IPS-NIHi11 (cell line): Measurements from ENCODE around the gene AGTR1.
"Not testable (repeated sequence)": the region's sequence is repeated elsewhere in the genome, so short reads cannot be mapped to it uniquely, and the experiment has no call there.

Source experiments
- DNase-seq: peaks from one replicate; pipeline ENCODE4 v3.0.0; 2012; ENCODE audit warnings: mixed read lengths, low spot score

Gene AGTR1

DNA sequence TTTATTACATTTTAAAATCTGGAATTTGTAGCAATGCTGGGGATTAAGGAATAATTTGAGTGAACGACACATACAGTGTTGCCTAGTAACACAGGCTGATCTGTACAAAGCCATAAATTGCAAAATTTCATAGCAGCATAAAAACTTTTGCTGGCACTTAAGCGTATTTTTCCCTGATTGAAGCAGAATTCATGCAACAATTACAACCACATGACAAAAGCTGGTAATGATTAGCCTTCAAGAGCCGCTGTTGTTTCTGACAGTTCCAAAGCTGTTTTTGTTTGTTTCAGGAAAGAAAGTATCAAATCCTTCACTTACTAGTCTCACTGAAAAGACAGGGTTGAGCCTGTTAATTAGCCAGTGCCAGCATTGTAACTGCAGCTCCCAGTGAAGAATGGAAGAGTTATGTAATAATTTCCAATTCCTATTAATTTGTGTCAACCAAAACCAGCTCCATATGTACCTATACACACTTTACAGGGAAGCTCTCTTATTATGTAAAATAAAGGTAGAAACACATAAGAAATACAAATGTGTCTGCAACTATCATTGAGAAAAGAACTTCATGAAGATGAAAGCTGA lies 60.7 kb downstream of the AGTR1 start:
- no peak for DNase-seq

DNA sequence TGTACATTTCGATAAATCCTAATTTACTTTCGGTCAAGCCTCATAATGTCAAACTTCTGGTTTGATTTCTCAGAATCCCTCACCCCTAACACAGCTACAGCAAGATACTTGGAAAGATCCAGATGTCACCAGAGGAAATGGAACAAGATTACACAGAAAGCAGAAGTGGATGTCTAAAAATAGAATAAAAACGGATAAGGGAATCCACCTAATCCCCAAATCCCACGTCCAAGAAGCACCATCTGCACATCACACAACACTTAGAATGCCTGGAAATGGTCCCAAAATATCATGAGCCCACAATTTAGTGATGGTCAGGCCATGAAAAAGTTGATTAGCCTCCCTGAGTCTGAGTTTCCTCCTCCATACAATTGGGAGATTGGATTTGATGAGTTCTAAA lies 61.7 kb downstream of the AGTR1 start:
- DNase-seq, result no peak

DNA sequence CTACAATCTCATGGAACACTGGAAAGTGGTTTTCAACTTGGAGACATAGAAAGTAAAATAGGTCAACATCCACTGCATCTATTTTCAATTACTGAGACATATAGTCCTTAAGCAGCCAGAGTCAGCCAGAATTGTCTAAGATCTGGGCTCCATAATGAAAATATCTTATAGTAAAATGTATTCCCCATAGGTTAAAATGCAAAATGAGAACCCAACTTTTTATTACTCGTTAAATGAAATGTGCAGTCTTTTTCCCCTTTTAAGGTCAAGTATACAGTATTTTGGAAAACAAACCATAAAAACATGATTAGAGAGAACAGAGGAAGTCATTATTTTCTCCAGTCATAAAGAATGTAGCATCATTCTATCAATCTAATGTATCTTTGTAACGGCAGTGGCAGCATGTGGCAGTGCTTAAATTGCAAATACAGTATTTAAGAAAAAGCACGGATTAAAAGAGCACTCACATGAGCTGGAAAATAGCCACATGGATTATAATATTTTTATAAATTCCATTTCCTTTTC lies 65.5 kb downstream of the AGTR1 start:
- DNase-seq, result no peak

DNA sequence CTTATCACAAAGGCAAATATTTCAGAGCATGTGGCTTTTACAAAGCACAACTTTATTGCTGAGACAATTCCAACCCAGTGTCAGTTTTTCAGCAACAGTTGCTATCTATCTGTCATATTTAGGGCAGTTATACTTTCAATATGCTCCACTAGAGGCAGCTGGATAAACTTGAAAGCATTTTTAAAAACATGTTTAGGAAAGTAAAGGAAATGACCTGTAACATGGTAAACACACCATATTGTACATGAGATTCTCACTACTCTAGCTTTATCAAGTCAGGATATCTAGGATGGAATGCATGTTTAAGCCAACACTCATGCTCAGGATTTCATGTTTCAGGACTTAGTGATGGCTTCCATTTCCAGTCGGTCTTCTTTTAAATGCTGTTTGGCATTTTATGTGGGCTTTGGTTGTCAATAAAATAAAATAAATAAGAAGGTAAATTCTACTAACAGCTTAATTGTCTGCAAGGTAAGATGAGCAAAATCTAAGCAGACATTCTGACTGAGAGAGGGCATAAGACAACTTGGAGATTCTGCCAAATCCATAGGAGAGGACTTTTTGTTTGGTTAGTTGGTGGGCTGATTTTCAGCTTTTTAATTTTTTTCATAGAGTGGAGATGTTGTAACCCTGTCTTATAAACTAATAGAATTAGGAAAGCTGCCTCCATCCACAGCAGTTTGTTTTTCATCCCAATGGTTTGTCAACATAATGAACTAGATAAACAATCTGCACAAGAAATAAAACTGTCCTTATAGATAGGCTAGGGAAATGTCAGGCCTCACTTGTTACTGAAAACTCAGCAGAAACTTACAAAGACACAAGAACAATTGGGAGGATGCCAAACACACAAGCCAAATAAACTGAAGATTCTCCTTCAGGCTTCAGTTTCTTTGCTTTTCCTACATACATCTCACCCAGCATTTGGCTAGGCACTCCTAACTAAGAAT lies 66.6 kb downstream of the AGTR1 start:
- DNase-seq, result no peak

DNA sequence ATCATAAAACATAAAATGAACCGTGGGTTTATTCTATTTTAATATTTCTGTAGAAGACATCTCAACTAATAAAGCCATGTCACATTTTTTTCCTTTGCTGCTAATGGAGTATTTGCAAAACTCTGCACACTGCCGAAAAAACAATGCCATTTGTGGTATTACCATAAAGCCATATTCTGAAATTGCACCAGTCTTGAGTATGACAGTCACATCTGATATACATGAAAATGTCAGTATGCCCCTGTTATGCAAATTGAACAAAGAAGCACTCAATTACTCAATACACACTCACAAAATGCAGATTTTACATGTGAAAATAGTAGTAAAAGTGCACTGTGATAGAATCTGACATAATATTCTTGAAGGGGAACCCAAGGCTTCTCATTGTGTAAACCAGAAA lies 74.7 kb downstream of the AGTR1 start:
- DNase-seq, result no peak

DNA sequence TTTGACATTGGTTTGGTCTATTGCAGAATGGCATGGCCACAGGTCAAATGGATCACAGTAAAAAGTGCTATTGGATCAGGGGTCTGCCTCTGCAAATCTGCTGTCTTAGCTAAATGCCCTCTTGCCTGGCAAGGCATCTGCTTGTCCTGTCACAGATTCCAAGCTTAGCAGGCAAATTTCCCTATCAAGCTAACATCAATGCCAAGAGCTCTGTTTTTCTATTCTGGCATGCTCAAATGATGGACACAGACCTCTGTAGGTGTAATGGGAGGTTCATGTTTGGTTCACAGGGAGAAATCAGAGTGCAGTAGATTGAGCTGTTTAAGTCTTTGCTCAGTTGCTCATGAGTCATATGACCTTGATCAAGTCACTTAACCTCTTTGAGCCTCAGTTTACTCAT lies 75.1 kb downstream of the AGTR1 start:
- DNase-seq, result no peak

DNA sequence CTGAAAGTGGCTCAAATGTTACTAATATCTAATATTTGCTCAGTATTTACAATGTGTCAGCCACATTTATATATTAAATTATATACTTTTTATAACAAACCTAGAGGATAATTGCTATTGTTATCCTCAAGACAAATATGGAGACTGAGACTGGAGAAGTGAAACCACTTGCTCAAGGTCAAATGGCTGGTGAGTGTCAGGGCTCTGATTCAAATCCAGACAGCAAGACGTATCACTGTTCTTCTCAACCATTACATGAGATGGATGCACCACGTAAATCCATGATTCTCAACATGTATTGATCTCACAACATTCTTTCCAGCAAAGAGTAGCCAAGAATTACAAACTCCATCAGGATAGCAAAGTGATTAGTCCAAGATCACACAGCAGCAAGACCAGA lies 76.1 kb downstream of the AGTR1 start:
- no peak for DNase-seq

DNA sequence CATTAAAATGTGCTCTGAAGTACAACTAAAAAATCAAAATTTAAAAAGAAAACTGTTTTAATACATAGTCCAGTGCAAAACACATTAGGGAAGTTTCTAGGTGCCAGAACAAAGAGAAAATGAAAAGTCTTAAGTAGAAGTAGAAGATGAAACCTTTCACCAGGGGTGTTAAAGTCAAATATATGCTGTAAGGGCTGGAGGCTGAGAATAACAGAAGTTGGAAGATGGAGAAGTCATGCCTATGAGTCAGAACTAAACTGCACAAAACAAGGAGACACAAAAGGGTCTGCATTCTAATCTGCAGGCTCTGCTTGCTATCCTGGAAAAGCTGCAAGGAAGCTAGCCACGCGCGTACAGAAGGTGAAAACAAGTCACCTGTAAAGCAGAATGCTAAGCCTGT lies 81.2 kb downstream of the AGTR1 start:
- DNase-seq, result no peak

DNA sequence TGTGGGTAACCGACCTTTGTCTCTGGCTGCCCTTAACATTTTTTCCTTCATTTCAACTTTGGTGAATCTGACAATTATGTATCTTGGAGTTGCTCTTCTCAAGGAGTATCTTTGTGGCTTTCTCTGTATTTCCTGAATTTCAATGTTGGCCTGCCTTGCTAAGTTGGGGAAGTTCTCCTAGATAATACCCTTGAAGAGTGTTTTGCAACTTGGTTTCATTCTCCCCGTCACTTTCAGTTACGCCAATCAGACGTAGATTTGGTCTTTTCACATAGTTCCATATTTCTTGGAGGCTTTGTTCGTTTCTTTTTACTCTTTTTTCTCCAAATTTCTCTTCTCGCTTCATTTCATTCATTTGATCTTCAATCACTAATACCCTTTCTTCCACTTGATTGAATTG lies 87.3 kb downstream of the AGTR1 start:
- not testable (repeated sequence) for DNase-seq

DNA sequence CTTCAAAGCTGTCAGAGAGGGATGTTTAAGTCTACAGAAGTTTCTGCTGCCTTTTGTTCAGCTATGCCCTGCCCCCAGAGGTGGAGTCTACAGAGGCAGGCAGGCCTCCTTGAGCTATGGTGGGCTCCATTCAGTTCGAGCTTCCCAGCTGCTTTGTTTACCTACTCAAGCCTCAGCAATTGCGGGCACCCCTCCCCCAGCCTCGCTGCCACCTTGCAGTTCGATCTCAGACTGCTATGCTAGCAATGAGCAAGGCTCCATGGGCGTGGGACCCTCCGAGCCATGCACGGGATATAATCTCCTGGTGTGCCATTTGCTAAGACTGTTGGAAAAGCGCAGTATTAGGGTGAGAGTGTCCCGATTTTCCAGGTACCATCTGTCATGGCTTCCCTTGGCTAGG lies 88.5 kb downstream of the AGTR1 start:
- DNase-seq, result not testable (repeated sequence)

DNA sequence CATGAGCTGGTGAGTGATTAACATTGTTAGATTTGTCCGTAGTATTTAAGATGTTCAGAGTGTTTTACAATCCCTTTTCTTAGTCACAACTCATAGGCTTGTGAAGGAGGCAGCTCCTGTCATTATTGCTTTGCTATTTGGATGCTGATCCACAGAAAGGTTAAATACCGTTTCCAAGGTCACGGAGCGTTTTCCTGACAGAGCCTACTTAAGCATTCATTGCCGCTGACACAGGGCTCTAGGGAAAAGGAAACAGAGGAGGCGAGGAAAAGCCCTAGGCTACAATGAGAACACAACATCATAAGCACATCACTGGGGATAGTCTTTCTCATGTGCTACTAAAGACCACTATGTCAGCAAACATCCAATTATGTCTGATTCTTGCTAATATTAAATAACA lies 91.4 kb downstream of the AGTR1 start:
- no peak for DNase-seq

DNA sequence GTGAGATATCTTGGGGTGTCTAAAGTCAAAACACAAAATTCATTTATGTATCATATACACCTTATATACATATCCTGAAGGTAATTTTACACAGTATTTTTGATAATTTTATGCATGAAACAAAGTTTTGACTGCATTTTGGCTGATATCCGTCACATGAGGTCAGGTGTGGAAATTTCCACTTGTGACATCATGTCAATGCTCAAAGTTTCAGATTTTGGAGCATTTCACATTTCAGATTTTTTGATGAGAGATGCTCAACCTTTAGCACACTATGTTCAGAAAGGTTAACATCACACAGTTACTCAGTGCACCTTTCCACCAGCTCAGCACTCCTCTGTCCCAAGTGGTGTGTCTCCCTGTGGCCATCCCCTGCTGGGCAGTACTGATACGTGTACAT lies 92.2 kb downstream of the AGTR1 start:
- no peak for DNase-seq

DNA sequence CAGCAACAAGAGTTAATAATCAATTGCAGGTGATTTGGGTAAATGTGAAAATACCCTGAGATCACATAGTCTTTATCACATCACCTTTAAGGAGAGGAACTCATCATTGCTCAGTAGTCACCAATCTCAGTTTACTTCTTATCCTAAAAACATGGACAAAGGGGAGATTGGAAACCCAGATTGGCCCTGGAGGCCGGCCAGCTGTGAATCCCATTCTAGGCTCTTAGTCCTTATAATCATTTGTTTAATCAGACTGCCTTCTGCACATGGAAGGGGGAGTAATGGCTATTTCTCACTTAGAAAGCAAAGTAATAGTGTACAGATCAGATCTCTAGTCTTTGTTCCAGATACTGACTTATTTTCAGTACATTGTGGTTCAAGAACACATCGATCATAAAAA lies 92.7 kb downstream of the AGTR1 start:
- DNase-seq, result no peak

DNA sequence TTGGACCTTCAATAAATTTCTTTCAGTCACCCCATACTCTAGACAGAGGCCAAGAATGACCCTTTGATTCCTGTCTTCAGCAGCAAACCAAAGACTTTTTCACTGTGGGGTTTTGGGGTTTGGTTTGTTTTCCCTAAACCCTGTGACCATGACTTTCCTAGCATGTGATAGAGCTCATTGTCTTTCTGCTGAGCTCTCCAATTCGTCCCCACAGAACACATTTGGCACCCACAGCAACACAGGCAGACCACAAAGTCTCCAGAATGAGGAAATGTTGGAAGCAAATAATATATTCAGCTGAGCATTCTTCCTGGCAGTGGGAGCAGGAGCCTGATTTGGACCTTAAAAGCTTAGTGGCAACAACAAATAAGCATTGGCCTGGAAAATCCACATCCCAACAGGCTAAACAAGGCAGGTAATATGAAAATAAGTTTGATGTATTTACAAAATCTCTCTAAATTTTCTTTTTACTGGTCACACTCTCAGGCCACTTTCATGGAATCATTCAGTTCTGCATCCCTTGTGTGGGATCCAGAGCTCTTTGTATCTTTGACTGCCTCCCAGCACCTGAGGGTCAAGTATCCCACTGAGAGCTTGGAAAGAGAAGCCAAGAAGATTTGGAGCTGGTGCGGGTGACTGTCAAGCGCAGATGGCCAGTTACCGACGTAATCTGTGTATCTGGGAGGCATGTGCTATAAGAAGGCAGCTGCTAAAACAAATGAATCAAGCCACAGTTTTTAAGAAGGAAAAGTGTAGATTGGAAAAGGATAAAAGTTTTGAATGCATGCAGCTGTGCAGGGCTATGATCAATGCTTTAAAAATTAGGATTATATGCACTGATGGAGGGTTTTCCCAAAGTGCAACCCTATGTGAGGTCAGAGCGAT lies 93.4 kb downstream of the AGTR1 start:
- no peak for DNase-seq

DNA sequence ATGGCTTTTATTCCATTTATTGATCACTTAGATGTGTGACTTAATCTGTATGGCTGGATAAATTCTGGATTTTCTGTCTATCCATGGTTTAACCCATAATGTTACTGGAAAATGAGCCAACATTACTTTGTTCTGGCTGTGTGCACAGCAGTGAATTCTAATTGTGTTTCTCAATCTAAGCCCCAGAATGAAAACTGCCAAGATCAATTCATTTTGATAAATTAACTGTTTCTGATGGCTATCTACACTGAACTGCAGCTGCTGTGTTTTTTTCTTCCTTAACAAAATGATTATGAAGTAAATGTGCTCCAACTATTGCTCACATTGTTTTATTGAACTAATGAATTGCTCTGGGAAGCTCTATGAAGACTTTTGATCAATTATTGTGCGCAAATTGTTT lies 94.2 kb downstream of the AGTR1 start:
- DNase-seq, result no peak

DNA sequence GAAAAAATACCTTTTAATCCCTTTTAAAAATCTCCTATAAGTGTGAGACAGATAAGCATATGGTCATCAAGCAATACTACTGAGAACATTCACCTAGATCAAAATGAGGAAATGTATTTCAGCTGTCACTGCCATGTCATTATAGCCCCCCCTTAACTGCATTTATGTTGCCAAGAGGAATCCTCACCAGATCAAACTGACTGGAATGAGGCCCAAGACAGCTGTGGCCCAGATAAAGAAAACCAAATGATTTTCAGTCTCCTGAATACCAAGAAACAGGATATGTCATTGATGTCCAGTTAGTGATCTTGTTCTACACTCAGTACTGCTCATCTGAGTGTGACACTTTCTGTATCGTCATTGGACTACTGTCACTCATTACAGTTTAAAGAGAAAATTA lies 94.8 kb downstream of the AGTR1 start:
- no peak for DNase-seq
